DND-41 (cell line): ENCODE measurements around the gene ABCC10.

Source experiments
- EZH2 ChIP-seq: IDR thresholded peaks from 3 replicates; pipeline ENCODE4 v1.6.1; 2012; ENCODE audit warnings: borderline replicate concordance, low read depth, mild to moderate bottlenecking, moderate library complexity, low read length, inconsistent platforms; ENCODE audit not compliant: severe bottlenecking
- TF ChIP-seq, protein P1 (sequence below): IDR thresholded peaks from 2 replicates; pipeline ENCODE4 v1.5.1; 2012; ENCODE audit warnings: borderline replicate concordance, low read length, moderate library complexity, mild to moderate bottlenecking; ENCODE audit not compliant: poor library complexity, severe bottlenecking; ENCODE audit errors: extremely low read depth

GRCh38 chr6:43407296-43407695 is 20.0 kb upstream of the ABCC10 start:
- TF ChIP-seq EZH2: no peak
- TF ChIP-seq, protein P1, sequence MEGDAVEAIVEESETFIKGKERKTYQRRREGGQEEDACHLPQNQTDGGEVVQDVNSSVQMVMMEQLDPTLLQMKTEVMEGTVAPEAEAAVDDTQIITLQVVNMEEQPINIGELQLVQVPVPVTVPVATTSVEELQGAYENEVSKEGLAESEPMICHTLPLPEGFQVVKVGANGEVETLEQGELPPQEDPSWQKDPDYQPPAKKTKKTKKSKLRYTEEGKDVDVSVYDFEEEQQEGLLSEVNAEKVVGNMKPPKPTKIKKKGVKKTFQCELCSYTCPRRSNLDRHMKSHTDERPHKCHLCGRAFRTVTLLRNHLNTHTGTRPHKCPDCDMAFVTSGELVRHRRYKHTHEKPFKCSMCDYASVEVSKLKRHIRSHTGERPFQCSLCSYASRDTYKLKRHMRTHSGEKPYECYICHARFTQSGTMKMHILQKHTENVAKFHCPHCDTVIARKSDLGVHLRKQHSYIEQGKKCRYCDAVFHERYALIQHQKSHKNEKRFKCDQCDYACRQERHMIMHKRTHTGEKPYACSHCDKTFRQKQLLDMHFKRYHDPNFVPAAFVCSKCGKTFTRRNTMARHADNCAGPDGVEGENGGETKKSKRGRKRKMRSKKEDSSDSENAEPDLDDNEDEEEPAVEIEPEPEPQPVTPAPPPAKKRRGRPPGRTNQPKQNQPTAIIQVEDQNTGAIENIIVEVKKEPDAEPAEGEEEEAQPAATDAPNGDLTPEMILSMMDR: no peak
